GM18520 (cell line): ENCODE data around the gene CDV3.
"Not testable (repeated sequence)": the region's sequence is repeated elsewhere in the genome, so short reads cannot be mapped to it uniquely, and the experiment has no call there.

Source experiments
- ATAC-seq: cut with Tn5 transposase; IDR thresholded peaks from one replicate; pipeline ENCODE4 v1.9.1; 2021; ENCODE audit not compliant: unreplicated experiment

CDV3 gene, protein sequence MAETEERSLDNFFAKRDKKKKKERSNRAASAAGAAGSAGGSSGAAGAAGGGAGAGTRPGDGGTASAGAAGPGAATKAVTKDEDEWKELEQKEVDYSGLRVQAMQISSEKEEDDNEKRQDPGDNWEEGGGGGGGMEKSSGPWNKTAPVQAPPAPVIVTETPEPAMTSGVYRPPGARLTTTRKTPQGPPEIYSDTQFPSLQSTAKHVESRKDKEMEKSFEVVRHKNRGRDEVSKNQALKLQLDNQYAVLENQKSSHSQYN

GRCh38 chr3:133573629-133574194 is at the start of gene CDV3:
CDV3 (plus strand) TSS chr3:133573686; CDS start chr3:133574045, 359 bp downstream.
- ATAC-seq: peak; percentile 20

DNA sequence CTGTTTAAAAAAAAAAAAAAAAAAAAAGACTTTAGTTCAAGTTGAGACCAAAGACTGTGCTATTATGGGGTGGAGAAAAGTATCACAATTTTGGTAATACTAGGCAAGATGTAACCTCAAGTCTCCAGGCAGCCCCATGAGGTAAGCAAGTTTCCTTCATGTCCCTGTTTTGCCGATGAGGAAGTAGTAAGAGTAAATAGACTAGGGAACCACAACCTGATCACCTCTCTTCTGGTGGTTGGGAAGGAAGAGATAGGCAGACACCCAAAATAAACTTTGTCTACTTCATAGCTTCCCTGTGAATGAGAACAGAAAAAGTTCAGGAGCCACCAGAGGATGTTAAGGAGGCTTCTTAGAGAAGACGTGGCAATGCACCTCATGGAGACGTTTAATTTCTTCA is 49.7 kb upstream of the CDV3 start:
- not testable (repeated sequence) for ATAC-seq

DNA sequence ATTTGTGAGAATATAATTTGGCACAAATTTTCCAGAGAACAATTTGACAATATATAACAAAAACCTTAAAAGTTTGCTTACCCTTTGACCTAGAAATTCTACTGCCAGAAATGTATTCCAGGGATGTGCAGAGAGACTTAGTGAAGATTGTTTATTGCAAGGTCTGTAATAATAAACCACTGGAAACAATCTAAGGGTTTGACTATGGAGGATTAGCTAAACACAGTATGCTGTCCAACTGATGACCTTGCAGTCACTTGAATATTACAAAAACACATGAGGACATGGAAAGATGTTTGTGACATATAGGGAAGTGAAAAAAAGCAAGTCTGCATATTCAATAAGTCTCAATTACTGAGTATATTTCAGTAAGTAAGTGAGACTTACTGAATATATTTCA is 48.1 kb upstream of the CDV3 start:
- ATAC-seq: no peak

DNA sequence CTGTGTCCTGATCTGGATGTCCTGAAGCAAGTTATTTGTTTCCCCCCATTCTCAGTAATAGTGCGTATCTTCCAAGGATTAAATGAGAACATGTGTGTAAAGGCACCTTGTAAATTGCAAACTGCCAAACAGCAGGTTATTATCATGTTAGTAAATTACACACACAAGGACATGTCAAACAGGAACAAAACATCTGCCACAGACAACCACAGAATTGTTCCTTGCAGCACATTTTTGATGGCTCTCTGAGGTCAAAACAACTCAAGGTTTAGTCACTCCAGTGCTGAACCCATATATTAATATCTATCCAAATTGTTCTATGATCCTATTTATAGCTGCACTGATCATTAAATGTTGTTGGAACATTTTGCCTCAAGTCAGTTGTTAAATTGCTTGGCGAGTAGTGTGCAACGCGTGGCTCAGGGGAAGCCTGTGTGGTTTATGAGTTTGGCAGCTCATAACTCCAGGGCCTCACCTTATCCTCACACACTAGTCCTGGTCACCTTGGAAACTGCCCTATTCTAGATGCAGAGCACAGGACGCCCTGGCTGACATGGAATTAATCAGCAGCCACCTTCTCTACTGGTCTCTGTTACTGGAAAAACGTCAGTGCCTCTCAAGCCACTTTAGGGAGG is 46.3 kb upstream of the CDV3 start:
- no peak for ATAC-seq

DNA sequence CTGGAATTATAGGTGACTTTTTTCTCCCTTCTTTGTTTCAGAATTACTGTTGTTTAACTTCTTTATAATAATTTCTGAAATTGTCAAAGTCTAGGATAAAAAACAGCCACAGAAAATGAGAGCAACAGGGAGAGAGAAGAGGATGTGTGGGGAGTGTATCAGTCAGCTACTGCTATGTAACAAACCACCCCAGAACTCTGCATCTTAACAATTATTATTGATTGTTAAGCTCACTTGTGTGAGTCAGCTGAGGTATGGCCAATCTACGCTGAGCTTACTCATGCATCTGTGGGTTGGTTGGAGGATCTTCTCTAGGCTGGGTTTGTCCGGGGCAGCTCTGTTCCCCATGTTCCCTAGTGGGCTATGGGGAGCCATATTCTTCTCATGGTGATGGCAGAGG is 43.7 kb upstream of the CDV3 start:
- no peak for ATAC-seq

DNA sequence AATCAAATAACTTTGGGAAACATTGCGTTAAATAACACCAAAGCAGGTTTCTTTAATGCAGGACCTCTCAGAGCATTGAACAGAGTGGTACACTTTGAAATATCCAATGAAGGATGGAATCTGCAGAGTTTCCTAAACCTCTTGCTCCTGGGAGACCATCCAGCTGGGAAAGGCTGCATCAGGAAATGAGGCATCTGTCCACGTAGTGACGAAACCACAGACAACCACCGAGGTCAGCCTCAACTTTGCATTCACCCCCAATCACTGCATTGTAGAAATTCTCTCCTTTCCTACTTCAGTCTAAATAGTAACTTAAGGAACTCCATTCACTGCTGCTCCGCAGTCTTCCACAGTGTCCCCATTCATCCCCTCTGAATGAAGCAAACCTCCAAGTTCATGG is 41.5 kb upstream of the CDV3 start:
- no peak for ATAC-seq

DNA sequence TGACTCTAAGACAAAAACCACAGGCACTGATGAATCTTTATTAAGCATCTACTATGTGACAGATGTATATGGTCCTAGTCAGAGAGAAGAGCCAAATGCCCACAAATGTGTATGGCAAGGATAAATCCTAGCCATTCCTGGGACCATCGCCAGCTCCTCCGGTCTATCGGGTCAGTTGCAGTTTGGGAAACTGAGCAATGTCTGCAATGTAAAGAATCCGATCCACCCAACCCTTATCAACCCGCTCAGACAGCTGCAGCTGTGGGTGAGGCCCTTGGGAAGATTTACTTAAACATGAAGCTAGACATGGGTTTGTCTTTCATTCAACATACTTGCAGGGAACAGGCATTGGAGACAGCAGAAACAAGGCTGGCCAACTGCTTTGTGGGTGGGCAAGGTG is 40.5 kb upstream of the CDV3 start:
- ATAC-seq: no peak

DNA sequence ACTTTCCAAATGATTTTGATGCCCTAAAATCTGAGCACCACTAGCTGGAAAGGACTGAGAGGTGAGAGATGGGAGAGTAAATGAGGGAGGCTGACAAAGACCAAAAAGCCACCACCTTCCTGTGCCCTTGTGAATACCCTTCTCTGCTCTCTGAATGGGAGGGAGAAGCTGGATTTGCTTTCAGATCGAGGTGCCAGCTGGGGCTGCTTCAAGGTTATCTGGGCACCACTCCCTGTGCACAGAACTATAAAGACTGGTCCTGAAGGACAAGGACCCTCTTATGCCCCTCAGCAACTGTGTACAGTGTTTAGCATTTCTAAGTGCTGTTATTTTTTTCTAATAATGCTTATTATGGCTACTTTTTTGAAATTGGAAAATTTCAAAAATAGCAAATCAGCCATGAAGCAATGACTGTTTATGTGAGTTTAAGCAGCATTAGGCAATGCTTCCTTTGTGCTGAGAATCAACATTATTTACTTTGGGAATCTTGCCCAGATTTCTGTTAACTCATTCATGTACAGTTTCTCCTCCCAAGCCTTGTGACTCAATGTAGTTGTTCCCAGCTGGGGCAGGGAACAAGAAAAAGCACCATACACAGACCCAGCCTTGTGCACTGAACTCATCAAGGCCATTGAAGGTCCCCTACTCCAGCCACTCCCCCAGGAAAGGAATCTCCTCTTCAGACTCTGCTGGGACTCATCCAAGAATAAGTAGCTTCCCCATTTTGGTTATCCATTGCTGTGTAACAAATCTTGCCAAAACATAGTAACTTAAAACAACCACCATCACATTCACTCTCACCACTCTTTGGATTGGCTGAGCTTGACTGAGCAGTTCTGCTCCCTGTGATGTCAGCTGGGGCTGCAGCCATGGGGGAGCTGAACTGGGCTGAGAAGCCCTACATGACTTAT is 37.3 kb upstream of the CDV3 start:
- ATAC-seq: no peak

DNA sequence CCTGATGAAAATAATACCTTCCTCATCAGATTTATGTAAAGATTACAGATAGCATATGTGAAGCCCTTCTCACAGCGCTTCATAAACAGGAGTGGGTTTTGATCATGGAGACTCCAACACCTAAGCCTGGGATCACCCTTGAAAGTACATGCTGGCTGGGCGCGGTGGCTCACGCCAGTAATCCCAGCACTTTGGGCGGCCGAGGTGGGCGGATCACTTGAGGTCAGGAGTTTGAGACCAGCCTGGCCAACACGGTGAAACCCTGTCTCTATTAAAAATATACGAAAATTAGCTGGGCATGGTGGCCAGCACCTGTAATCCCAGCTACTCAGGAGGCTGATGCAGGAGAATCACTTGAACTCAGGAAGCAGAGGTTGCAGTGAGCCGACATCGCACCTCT is 36.4 kb upstream of the CDV3 start:
- not testable (repeated sequence) for ATAC-seq

- no peak for ATAC-seq
Observed at GRCh38 chr3:133538154-133538553, 35.3 kb upstream of the CDV3 start.

GRCh38 chr3:133540896-133541674 is 32.4 kb upstream of the CDV3 start:
- no peak for ATAC-seq

DNA sequence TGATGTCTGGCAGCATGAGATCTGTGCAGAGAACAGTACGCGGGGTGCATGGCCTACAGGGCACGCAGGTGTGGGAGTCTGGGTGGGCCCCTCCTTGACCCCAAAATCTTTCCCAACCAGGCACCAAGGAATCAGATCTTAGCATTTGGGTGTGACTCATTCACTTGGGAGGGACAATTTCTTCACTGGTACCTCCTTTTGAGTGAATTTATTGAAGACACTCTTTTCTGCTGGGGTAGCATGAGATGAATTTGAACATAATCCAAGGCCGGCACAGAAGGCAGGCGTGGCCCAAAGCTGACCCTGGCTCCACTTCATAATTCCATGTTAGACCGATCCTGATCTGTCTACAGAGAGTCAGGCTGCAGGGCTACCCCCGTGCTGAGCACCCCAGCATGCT is 30.6 kb upstream of the CDV3 start:
- no peak for ATAC-seq

DNA sequence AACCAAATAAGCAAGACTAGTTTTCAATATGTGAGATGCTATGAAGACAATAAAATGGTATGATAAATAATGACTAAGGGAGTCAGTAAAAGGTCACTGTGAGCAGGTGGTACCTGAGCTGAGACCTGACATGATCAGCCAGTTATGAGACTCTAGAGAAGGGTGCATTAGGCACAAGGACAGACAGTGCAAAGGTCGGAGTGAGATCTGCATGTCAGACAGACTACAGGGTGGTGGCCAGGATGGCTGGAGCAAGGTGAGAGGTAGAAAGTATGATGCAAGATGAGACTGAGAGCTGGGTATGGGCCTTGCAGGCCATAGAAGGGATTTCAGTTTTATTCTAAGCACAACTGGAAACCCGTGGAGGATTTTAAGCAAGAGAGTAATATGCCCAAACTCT is 28.5 kb upstream of the CDV3 start:
- not testable (repeated sequence) for ATAC-seq

DNA sequence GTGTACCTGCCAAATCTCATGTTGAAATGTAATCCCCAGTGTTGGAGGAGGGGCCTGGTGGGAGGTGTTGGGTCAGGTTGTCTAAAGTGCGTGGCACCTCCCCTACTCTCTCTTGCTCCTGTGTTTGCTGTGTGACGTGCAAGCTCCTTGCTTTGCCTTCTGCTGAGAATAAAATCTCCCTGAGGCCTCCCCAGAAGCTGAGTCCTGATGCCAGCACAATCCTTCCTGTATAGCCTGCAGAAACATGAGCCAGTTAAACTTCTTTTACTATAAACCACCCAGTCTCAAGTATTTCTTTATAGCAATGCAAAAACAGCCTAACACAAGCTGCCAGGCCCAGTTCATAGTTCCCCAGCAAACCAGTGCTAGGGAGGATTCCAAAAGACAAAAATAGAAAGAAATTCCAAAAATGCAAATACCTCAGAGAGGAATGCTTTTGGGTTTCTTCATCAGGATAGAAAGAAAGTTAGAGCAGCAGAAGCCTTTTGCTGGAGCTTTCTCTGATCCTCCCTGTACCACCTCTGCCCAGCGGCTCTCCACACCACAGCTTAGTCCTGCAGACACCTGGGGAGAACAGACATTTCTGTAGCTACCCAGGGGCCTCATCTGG is 25.9 kb upstream of the CDV3 start:
- no peak for ATAC-seq

- ATAC-seq: no peak
Observed at GRCh38 chr3:133548090-133548489, 25.4 kb upstream of the CDV3 start.

- no peak for ATAC-seq
Observed at GRCh38 chr3:133549565-133549964, 23.9 kb upstream of the CDV3 start.

- ATAC-seq: not testable (repeated sequence)
Observed at GRCh38 chr3:133551589-133551988, 21.9 kb upstream of the CDV3 start.

GRCh38 chr3:133561679-133562078 is 11.8 kb upstream of the CDV3 start:
- ATAC-seq: no peak

DNA sequence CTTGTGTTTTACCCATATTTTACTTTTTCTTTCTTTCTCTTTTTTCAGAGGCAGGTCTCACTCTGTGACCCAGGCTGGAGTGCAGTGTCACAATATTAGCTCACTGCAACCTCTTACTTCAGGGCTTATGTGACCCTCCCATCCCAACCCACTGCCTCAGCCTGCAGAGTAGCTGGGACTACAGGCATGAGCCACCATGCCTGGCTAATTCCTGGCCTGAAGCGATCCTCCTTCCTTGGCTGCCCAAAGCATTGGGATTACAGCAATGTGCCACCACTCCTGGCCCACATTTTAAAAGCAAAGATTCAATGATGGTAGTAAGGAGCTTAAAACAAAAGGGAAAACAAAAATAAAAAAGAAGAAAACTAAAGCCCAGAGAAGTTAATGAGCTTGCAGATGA is 11.1 kb upstream of the CDV3 start:
- ATAC-seq: no peak

DNA sequence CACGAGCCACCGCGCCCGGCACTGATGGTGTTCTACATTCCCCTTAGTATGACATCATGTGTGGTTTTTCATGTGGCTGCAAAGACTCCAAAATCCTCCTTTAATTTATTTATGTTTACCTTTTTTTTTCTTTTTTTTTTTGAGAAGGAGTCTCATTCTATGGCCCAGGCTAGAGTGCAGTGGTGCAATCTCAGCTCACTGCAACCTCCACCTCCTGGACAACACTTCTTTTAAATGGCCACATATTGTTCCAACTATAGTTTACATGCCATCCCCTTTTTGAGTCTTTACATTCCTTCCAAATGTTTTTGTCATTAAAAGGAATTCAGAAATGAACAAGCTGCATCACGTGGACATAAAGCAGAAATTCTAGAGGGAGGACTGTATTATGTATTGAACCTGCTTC is 10.3 kb upstream of the CDV3 start:
- ATAC-seq: no peak
